ENCODE measurements around the gene TXNL4A.

The TXNL4A gene

GRCh38 chr18:79947881-79948610 lies 40.3 kb downstream of the TXNL4A start:
- no peak for DNase-seq

- no peak for DNase-seq
Observed at GRCh38 chr18:79947054-79947755, 41.2 kb downstream of the TXNL4A start.

- no peak for DNase-seq
Observed at GRCh38 chr18:79945118-79946042, 43.0 kb downstream of the TXNL4A start.

GRCh38 chr18:79944746-79945117 lies 43.6 kb downstream of the TXNL4A start:
- no peak for DNase-seq

- peak; percentile 3 for DNase-seq
Observed at GRCh38 chr18:79944126-79944731, 44.1 kb downstream of the TXNL4A start.

GRCh38 chr18:79943608-79944125 lies 44.7 kb downstream of the TXNL4A start:
- no peak for DNase-seq

- no peak for DNase-seq
Observed at GRCh38 chr18:79942786-79943607, 45.4 kb downstream of the TXNL4A start.

GRCh38 chr18:79942211-79942610 lies 46.2 kb downstream of the TXNL4A start:
- no peak for DNase-seq

GRCh38 chr18:79941473-79942119 lies 46.8 kb downstream of the TXNL4A start:
- no peak for DNase-seq

- no peak for DNase-seq
Observed at GRCh38 chr18:79940814-79941472, 47.4 kb downstream of the TXNL4A start.

- DNase-seq: no peak
Observed at GRCh38 chr18:79940126-79940813, 48.1 kb downstream of the TXNL4A start.

GRCh38 chr18:79939096-79939495 lies 49.3 kb downstream of the TXNL4A start:
- DNase-seq: no peak

- DNase-seq: no peak
Observed at GRCh38 chr18:79938196-79938595, 50.2 kb downstream of the TXNL4A start.

- DNase-seq: no peak
Observed at GRCh38 chr18:79937103-79937860, 51.1 kb downstream of the TXNL4A start.

- DNase-seq: no peak
Observed at GRCh38 chr18:79936641-79937040, 51.7 kb downstream of the TXNL4A start.

- DNase-seq: no peak
Observed at GRCh38 chr18:79935925-79936324, 52.4 kb downstream of the TXNL4A start.

- DNase-seq: no peak
Observed at GRCh38 chr18:79935499-79935898, 52.9 kb downstream of the TXNL4A start.

- DNase-seq: no peak
Observed at GRCh38 chr18:79935098-79935480, 53.3 kb downstream of the TXNL4A start.
